Measurements from ENCODE around the gene FBXL13. TPM values are rescaled to one million over a fixed set of nuclear protein-coding genes. Genes with fewer than 3 reads are reported as not detected.

The FBXL13 gene
- total and polyA plus RNA-seq, 2 of the 8 experiments (the other 6 are each of a cell fraction or from before 2014, with no cell fraction given), result 1.2 to 2.8 TPM

DNA sequence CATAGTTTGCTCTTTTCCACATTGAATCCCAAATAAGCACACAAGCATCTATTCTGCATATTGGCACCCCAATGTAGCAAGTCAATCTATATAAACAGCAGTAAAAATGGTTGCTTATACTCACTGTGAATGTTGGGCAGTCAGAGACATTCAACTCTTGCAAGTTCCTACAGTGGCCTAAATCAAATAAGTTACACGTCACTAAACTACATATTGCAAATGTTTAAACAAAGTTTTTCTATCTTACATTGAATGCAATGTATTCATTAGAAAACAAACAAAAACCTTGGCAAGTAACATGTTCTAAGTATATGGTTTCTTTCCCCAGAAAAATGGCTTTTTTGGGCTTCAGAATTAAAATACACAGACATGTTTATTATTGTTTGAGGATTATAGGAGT, 142.8 kb downstream of the FBXL13 start:
- Histone ChIP-seq H4K20me1 (replicated peaks in 1 of 2; ENCODE audit: control insufficient read depth in 1 of 2, insufficient read depth in 2 of 2, low read length in 2 of 2) (no peaks in the 10 kb centered on the region), H4K5ac (ENCODE audit: insufficient read length, low read depth, low read length) (no peak overlapping the region), H3K18ac (ENCODE audit: extremely low read depth, low read length) (no peak overlapping the region), H3K23me2 (ENCODE audit: low read depth, low read length) (no peaks in the 10 kb centered on the region), H3K4me1 (replicated peaks in 1 of 4; ENCODE audit: control insufficient read depth in 3 of 4, insufficient read depth in 4 of 4, low read length in 3 of 4) (peaks cover 8 to 34% (median 26%) of the 10 kb centered on the region in 4 experiments), H4K91ac (replicated peaks; ENCODE audit: insufficient read length, low read length) (no peak overlapping the region), H2BK120ac (replicated peaks; ENCODE audit: low read depth, low read length) (no peak overlapping the region), H3K27me3 (replicated peaks in 1 of 4; ENCODE audit: control insufficient read depth in 3 of 4, extremely low read depth in 1 of 4, insufficient read depth in 3 of 4, low read length in 3 of 4) (no peaks in the 10 kb centered on the region), H2BK20ac (ENCODE audit: low read length) (no peak overlapping the region), H3K56ac (replicated peaks; ENCODE audit: insufficient read length, low read depth, low read length) (no peak overlapping the region), H3K4me2 (ENCODE audit: insufficient read depth in 1 of 2, low read depth in 2 of 2, low read length in 2 of 2) (no peak overlapping the region), H2BK15ac (ENCODE audit: low read length) (no peak overlapping the region), H2BK5ac (ENCODE audit: low read depth, low read length) (no peak overlapping the region), H3K4me3 (ENCODE audit: extremely low read depth in 1 of 4, insufficient read depth in 2 of 4, low read depth in 3 of 4, low read length in 4 of 4) (no peak overlapping the region), H3K9me3 (ENCODE audit: insufficient read depth in 2 of 2, low read depth in 1 of 2, low read length in 1 of 2) (no peaks in the 10 kb centered on the region), H2AFZ (ENCODE audit: low read length) (no peak overlapping the region), H3K23ac (ENCODE audit: insufficient read length) (no peak overlapping the region), H3K36me3 (ENCODE audit: control insufficient read depth in 2 of 4, insufficient read depth in 4 of 4, low read length in 3 of 4) (no peaks in the 10 kb centered on the region), H3K27ac (ENCODE audit: low read depth, low read length) (no peak overlapping the region), H2BK12ac (ENCODE audit: low read depth, low read length) (no peak overlapping the region), H3K79me2 (ENCODE audit: control insufficient read depth in 1 of 2, insufficient read depth in 2 of 2, low read length in 2 of 2) (no peaks in the 10 kb centered on the region), H3K14ac (ENCODE audit: insufficient read length) (no peak overlapping the region), H4K8ac (ENCODE audit: extremely low read depth, insufficient read depth, low read length) (no peak overlapping the region), H2AK5ac (ENCODE audit: low read depth, low read length) (no peak overlapping the region), H3K4ac (replicated peaks; ENCODE audit: insufficient read length, low read depth, low read length) (no peak overlapping the region), H3K79me1 (ENCODE audit: low read depth, low read length) (no peaks in the 10 kb centered on the region), H3K9ac (replicated peaks in 1 of 4; ENCODE audit: extremely low read depth in 1 of 4, low read depth in 3 of 4, low read length in 3 of 4) (no peak overlapping the region)
- 100% methylated on average over 1 of the region's 1 CpG; no CpG with 5 or more reads in 1 of the 2 experiments for WGBS, 2 experiments (ENCODE audit: extremely low coverage in 1 of 2, insufficient coverage in 1 of 2, insufficient read length in 1 of 2, insufficient replicate concordance in 2 of 2, low coverage in 1 of 2, low lambda C conversion rate in 2 of 2, missing lambda C conversion rate in 1 of 2)
- ChIA-PET CTCF (ENCODE audit: partially characterized antibody) (interaction anchor here (0.8 kb wide), 1 partner anchor 15 kb away, joined by 4 read pairs; no protein-coding TSS in a partner anchor), POLR2A (ENCODE audit: partially characterized antibody) (no interaction called here)
- no peak for DNase-seq (ENCODE audit: low read depth in 1 of 2, low spot score in 2 of 2)
- no peak for FAIRE-seq
- TF ChIP-seq RBBP5 (IDR thresholded peaks at IDR 0.05; ENCODE audit: borderline replicate concordance, low read depth, low read length), result no peak
- TF ChIP-seq TEAD4 (IDR thresholded peaks at IDR 0.05; ENCODE audit: low read depth, low read length), result no peak
- no peak for TF ChIP-seq KDM1A (IDR thresholded peaks at IDR 0.05; ENCODE audit: borderline replicate concordance, low read length)
- TF ChIP-seq POLR2AphosphoS5 (IDR thresholded peaks at IDR 0.05; ENCODE audit: low read depth, low read length), result no peak
- no peak for TF ChIP-seq MAX (IDR thresholded peaks at IDR 0.05)
- no peak for TF ChIP-seq CBX8 (IDR thresholded peaks at IDR 0.05; ENCODE audit: borderline replicate concordance, low read depth, low read length)
- no peak for TF ChIP-seq CTBP2 (IDR thresholded peaks at IDR 0.05; ENCODE audit: borderline replicate concordance, insufficient read depth, insufficient read length, low read length)
- TF ChIP-seq, protein P1, sequence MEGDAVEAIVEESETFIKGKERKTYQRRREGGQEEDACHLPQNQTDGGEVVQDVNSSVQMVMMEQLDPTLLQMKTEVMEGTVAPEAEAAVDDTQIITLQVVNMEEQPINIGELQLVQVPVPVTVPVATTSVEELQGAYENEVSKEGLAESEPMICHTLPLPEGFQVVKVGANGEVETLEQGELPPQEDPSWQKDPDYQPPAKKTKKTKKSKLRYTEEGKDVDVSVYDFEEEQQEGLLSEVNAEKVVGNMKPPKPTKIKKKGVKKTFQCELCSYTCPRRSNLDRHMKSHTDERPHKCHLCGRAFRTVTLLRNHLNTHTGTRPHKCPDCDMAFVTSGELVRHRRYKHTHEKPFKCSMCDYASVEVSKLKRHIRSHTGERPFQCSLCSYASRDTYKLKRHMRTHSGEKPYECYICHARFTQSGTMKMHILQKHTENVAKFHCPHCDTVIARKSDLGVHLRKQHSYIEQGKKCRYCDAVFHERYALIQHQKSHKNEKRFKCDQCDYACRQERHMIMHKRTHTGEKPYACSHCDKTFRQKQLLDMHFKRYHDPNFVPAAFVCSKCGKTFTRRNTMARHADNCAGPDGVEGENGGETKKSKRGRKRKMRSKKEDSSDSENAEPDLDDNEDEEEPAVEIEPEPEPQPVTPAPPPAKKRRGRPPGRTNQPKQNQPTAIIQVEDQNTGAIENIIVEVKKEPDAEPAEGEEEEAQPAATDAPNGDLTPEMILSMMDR (IDR thresholded peaks at IDR 0.05; ENCODE audit: control extremely low read depth in 1 of 3, insufficient read depth in 1 of 3, low read depth in 1 of 3, low read length in 3 of 3), result no peak
- no peak for TF ChIP-seq NRF1 (IDR thresholded peaks at IDR 0.05; ENCODE audit: low read depth, low read length)
- TF ChIP-seq EGR1 (IDR thresholded peaks at IDR 0.05; ENCODE audit: borderline replicate concordance, low read depth, low read length), result no peak
- no peak for TF ChIP-seq ATF3 (IDR thresholded peaks at IDR 0.05; ENCODE audit: insufficient read depth, low read depth, low read length)

Measured in H1 (cell line).